Measurements from ENCODE around the gene SNX30.
A peak's percentile ranks its signal among the peaks of the same experiment; 100 is the strongest.

SNX30 gene

GRCh38 chr9:112831281-112831851 lies 80.8 kb downstream of the SNX30 start:
- DNase-seq: no peak

- no peak for DNase-seq
Observed at GRCh38 chr9:112831969-112832368, 81.4 kb downstream of the SNX30 start.

GRCh38 chr9:112833081-112833480 lies 82.5 kb downstream of the SNX30 start:
- no peak for DNase-seq

- DNase-seq: no peak
Observed at GRCh38 chr9:112836394-112836793, 85.8 kb downstream of the SNX30 start.

- no peak for DNase-seq
Observed at GRCh38 chr9:112838342-112838741, 87.8 kb downstream of the SNX30 start.

GRCh38 chr9:112839331-112839730 lies 88.8 kb downstream of the SNX30 start:
- DNase-seq: no peak

- no peak for DNase-seq
Observed at GRCh38 chr9:112841261-112841660, 90.7 kb downstream of the SNX30 start.

- DNase-seq: no peak
Observed at GRCh38 chr9:112842555-112842954, 92.0 kb downstream of the SNX30 start.

- peak; percentile 80 for DNase-seq
Observed at GRCh38 chr9:112844771-112845542, 94.4 kb downstream of the SNX30 start.

- DNase-seq: no peak
Observed at GRCh38 chr9:112846528-112847488, 96.2 kb downstream of the SNX30 start.

- DNase-seq: no peak
Observed at GRCh38 chr9:112848316-112849151, 98.0 kb downstream of the SNX30 start.

GRCh38 chr9:112849363-112849922 lies 98.9 kb downstream of the SNX30 start:
- DNase-seq: peak; percentile 24

- DNase-seq: no peak
Observed at GRCh38 chr9:112850840-112851239, 100.3 kb downstream of the SNX30 start.

- no peak for DNase-seq
Observed at GRCh38 chr9:112852741-112853504, 102.4 kb downstream of the SNX30 start.

GRCh38 chr9:112853882-112854585 lies 103.5 kb downstream of the SNX30 start:
- no peak for DNase-seq

GRCh38 chr9:112854657-112855056 lies 104.1 kb downstream of the SNX30 start:
- no peak for DNase-seq

GRCh38 chr9:112856200-112856599 lies 105.6 kb downstream of the SNX30 start:
- no peak for DNase-seq

- no peak for DNase-seq
Observed at GRCh38 chr9:112856843-112857242, 106.3 kb downstream of the SNX30 start.

- no peak for DNase-seq
Observed at GRCh38 chr9:112858005-112858404, 107.4 kb downstream of the SNX30 start.

- no peak for DNase-seq
Observed at GRCh38 chr9:112858625-112859147, 108.1 kb downstream of the SNX30 start.

- no peak for DNase-seq
Observed at GRCh38 chr9:112860451-112860850, 109.9 kb downstream of the SNX30 start.
